Occipital lobe (tissue), 2 donors: ENCODE data around the gene SERPINE1. TPM values are rescaled to one million over a fixed set of nuclear protein-coding genes. Genes with fewer than 3 reads are reported as not detected.
"Not testable (repeated sequence)": the region's sequence is repeated elsewhere in the genome, so short reads cannot be mapped to it uniquely, and the experiment has no call there.

ENCODE experiments used
- DNase-seq: peaks from one replicate; lab custom pipeline; 2025; lab: John Stamatoyannopoulos, UW
- total RNA-seq: library from RNA; depleted of rRNA; stranded (reverse); fragments of >200 nt; gene quantifications from one replicate; pipeline ENCODE4 v1.2.3, GENCODE V29; 2014

The SERPINE1 gene
- total RNA-seq, 1 donor from 2014 or later = 0.78 TPM

DNA sequence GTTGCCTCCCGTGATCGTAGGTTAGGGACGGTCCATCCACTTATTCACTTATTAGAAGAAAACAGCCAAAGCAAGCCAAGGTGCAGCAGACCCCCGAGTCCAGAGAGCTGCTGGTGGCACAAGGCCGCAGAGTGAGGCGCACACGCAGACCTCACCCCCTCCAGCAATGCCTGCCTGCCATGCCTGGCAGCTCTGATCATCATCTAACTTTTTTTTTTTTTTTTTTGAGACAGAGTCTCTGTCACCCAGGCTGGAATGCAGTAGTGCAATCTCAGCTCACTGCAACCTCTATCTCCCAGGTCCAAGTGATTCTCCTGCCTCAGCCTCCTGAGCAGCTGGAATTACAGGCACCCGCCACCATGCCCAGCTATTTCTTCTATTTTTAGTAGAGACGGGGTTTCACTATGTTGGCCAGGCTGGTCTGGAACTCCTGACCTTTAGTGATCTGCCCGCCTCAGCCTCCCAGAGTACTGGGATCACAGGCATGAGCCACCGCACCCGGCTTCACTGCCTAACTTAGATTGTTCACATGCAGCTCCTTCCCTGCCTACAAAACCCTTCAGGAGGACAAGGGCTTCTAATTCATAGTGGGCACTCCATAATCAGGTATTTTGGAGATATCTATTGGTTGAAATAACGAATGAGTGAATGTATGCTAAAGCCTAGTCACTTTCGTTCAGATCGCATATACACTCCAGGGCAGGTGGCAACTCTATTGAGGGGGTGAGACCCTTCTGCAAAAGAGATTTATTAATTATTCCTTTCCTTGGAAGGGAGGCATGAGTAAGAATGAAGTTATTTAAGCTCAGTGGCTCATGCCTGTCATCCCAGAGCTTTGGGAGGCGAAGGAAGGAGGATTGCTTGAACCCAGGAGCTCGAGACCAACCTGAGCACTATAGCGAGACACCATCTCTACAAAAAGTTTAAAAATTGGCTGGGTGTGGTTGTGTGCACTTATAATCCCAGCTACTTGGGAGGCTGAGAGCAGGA is 25.8 kb upstream of the SERPINE1 start:
- no peak for DNase-seq

DNA sequence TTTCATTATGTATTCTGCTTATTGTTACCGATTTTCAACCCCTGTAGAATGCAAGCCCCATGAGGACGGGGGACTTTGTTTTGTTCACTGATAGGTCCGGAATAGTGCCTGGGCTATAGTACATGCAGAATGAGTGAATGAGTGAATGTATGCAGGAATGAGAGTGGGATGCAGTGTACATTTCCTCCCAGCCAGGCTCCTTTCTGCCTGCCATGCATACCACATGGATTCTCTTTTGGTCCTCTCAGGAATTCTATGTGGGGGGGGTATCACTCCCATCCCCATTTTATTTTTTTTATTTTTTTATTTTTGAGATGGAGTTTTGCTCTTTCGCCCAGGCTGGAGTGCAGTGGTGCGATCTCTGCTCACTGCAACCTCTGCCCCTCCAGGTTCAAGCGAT is 24.9 kb upstream of the SERPINE1 start:
- no peak for DNase-seq

DNA sequence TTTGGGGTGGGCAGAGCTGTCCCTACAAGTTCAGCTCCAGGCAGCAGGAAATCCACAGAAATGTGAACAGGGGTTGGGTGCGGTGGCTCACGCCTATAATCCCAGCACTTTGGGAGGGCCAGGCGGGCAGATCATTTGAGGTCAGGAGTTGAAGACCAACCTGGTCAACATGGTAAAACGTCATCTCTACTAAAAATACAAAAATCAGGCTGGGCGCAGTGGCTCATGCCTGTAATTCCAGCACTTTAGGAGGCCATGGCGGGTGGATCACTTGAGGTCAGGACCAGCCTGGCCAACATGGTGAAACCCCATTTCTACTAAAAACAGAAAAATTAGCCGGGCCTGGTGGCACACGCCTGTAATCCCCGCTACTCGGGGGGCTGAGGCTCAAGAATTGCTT is 23.2 kb upstream of the SERPINE1 start:
- DNase-seq = not testable (repeated sequence)

DNA sequence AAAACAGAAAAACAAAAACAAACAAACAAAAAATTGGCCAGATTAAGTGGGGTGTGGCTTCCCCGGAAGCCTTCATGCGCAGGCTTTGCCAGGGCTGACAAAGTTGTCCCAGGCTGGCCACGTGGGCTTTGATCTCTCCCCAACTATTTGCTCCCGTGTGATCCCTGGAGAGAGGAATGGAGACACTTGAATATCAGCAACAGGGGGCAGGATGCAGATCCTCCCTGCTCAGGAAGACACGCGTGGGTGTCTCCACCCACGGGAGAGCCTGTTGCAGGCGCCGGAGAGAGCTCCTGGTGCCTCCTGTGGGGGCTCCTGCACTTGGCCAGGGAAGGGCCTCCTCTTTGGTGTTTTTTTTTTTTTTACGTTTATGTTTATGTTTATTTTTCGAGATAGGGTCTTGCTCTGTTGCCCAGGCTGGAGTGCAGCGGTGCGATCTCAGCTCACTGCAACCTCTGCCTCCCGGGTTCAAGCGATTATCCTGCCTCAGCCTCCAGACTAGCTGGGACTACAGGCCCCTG is 22.7 kb upstream of the SERPINE1 start:
- DNase-seq = no peak

DNA sequence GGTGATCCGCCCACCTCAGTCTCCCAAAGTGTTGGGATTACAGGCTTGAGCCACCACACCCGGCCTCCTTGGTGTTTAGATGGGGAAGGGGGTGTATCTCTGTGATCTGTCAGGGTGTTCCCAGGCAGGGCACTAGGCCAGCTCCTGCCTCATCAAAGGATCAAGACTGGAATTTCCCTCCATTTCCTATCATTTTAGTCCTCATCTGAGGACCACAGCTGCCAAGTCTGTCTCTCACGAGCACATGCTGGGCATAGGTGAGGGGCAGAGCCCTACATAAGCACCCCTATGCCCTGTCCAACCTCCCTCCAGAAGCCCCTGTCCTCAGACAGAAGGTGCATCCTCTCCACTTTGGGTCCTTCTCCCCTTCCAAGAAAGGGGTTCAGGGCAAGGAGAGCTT is 22.1 kb upstream of the SERPINE1 start:
- DNase-seq = no peak

DNA sequence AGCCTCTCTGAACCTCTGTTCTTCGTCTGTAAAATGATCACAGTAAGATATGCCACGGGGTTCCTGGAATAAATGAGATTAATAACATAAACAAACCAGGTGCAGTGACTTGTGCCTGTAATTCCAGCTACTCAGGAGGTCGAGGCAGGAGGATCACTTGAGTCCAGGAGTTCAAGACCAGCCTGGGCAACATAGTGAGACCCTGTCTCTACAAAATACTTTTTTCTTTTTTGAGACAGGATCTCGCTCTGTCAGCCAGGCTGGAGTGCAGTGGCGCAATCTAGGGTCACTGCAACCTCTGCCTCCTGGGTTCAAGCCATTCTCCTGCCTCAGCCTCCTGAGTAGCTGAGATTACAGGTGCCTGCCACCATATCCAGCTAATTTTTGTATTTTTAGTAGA is 21.7 kb upstream of the SERPINE1 start:
- not testable (repeated sequence) for DNase-seq

DNA sequence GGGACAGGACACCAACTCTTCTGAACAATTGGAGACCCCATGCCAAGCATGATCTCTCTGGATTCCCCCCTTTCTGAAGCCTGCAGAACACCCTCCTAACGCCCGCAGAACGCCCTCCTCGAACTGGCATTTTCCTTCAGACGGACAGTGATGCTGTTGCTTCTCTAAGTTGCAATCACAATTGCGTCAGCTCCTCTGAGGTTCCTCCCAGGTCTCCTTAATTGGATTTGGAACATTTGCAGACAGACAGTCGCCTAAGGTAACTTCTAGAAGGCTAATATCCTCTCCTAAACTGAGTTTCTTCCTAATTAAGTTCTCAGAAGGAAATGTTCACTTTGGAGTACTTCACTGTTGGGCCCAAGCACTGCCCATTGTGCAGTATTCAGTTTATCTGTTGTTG is 20.5 kb upstream of the SERPINE1 start:
- DNase-seq = no peak

DNA sequence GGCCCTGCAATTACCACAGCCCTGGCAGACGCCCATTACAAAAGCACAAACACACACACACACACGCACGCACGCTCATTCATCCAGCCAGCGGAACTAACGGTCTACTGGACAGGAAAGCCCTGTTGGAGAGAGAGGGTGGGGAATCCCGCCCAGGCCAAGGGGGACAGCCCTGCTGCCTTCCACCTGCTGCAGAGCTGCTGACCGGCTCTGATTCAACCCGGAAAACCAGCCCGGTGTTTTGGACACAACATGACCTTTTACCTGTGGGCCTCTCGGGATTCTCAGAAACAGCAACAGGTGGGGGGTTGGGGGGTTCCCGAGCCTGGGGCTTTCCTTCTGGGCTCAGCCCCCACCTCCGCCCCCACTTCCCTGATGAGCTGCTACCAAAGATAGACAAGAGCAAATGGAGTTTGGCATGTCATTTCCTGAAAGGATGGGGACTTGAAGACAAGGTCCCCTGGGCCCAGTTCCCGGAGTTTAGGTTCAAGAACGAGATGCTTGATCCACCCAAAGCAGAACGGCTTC is 18.5 kb upstream of the SERPINE1 start:
- no peak for DNase-seq

DNA sequence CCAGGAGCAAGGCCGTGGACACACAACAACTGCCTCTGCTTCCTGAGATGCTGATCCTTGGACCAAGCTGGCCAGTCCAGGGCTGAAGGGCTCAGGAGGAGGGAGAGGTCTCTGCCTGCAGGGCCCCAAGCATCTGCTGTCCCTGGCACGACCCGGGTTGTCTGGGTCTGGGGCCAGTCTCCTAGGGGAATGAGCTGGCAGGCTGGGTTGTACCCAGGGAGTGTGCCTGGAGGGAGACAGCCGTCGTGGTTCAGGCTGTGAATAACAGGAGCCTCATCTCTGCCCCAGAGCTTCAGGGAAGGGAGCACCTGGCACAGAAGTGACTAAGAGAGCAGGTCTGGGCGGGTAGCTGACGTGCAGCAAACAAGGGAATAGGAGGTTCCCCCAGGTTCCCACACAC is 17.9 kb upstream of the SERPINE1 start:
- no peak for DNase-seq

DNA sequence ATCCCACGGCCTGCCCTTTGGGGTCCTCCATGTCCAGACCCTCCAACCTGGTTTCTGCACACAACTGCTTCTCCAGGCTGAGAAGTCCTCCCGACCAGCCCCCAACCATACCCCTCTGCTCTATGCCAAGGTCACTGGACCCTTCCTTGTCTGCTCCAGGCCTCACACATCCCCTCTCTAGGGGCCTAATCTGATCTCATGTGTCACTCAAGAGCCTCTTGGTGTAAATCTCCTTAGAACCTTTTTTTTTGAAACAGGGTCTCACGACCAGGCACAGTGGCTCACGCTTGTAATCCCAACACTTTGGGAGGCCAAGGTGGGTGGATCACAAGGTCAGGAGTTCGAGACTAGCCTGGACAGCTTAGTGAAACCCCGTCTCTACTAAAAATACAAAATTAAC is 17.5 kb upstream of the SERPINE1 start:
- no peak for DNase-seq

DNA sequence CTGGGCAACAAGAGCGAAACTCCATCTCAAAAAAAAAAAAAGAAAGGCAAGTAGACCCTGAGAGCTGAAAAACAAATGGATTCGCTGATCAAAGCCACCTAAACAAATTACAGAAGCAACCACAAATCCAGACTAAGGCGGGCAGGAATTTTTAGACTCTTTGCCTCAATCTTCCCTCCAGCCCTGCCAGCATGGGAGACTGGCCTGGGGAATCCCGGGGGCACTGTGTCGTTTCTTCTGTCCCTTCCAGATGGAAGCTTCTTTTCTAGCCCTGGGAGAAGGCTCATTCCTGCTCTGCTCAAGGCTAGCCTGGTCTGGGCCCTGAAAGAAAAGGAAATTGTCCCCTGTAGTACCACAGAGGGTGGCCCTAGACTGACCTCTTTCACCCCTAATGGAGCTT is 15.6 kb upstream of the SERPINE1 start:
- no peak for DNase-seq

DNA sequence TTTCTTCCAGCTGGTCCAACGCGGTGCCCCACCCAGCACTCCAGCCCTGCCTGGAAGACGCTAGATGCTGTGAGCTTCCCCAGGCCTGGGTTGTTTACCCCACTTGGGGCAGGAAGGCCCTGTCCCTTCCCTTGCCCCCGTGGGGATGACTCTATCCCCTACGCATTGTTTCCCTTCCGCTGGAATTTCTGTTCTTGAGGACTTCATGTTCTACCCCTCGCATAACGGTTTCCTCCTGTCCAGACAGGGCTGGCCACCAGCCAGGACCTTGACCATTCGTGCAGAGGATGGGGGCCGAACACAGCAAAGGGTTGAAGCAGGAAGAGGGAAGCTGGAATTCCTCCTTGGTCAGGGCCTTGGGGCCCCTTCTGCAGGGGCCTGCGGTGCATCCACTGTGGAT is 14.7 kb upstream of the SERPINE1 start:
- no peak for DNase-seq

DNA sequence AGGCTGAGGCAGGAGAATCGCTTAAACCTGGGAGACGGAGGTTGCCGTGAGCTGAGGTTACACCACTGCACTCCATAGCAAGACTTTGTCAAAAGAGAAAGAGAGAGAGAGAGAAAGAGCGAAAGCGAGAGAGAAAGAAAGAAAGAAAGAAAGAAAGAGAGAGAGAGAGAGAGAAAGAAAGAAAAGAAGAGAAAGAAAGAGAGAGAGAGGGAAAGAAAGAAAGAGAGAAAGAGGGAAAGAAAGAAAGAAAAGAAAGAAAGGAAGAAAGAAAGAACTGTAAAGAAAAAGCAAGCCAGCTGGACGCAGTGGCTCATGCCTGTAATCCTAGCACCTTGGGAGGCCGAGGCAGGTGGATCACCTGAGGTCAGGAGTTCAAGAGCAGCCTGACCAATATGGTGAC is 13.8 kb upstream of the SERPINE1 start:
- DNase-seq = not testable (repeated sequence)

DNA sequence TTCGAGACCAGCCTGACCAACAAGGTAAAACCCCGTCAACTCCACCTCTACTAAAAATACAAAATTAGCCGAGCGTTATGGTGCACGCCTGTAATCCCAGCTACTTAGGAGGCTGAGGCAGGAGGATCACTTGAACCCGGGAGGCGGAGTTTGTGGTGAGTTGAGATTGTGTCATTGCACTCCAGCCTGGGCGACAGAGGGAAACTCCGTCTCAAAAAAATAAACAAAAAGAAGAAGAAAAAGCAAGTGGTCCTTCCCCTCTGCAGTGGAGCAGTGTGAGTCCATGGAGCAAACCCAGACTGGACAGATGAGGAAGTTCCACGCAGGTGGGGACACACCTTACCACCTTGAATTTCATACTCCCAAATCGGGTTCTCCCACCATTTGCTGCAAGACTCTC is 13.1 kb upstream of the SERPINE1 start:
- DNase-seq = no peak

DNA sequence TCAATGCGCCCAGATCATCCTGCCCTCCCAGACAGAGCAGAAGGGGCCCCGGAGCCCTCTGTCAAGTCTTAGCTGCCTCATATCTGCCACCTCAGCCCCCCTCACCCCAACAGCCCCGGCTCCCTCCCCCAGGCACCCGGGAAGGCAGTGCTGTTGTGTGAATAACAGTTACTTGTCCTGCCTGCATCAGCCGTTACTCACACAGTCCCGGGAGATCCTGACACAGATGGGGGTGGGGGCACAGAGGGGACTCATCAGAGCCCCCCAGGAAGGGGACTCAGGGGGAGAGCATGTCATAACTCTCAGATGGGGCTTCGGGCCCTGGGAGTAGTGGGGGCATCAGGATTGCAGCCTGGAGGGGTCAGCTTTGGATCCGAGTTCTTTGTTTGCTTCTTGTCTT is 12.4 kb upstream of the SERPINE1 start:
- no peak for DNase-seq

DNA sequence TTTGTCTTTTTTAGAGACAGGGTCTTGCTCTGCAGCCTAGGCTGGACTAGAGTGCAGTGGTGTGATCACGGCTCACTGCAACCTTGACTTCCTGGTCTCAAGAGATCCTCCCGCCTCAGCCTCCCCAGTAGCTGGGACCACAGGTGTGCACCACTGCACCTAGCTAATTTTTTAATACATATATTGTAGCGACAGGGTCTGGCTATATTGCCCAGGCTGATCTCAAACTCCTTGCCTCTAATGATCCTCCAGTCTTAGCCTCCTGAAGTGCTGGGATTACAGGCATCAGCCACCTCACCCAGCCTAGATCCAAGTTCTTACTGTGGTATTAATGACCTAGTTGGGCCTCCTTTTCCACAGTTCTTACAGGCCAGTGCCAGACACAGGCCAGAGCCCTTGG is 11.7 kb upstream of the SERPINE1 start:
- no peak for DNase-seq

DNA sequence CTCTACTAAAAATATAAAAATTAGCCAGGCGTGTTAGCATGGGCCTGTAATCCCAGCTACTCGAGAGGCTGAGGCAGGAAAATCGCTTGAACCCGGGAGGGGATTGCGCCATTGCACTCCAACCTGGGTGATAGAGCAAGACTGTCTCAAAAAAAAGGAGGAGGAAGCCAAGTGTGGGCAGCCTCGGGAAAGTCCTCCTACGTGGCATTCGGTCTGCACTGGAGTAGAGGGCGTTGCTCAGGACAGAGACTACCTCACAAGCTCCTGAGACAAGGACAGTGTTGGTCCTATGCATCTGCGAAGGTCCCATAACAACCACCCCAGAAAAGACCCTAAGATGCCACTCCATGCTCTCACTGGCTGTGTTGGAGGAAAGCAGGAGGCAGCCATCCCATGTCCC is 10.0 kb upstream of the SERPINE1 start:
- no peak for DNase-seq

DNA sequence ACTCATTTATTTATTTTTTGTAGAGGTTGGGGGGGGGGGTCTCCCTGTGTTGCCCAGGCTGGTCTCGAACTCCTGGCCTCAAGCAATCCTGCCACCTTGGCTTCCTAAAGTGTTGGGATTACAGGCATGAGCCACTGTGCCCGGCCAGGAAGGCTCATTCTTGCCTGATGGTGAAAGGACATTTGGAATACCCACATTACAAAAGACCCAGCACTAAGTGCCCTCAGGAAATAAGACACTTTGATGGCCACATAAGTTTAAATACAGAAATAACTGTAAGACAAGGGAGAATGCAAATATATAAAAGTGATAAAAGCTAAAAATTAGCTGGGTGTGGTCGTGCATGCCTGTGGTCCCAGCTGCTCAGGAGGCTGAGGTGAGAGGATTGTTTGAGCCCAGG is 8.0 kb upstream of the SERPINE1 start:
- no peak for DNase-seq

DNA sequence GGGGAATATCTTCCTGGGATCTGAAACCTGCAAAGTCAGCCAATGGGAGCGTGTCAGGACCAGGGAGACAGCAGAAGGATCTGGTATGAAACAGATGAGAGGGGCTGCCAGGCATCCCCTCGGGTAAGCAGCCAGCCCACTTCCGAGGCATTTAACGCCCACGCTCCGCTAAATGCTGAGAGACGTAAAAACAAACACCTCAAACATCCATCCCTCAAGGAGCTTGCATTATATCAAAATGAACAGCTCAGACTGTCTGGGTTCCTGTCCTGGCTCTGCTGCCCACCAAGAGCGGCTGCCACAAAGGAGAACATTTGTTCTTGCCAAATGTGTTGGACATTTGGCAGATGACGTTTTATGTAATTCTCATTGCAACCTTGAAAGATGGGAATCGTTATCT is 7.0 kb upstream of the SERPINE1 start:
- no peak for DNase-seq

DNA sequence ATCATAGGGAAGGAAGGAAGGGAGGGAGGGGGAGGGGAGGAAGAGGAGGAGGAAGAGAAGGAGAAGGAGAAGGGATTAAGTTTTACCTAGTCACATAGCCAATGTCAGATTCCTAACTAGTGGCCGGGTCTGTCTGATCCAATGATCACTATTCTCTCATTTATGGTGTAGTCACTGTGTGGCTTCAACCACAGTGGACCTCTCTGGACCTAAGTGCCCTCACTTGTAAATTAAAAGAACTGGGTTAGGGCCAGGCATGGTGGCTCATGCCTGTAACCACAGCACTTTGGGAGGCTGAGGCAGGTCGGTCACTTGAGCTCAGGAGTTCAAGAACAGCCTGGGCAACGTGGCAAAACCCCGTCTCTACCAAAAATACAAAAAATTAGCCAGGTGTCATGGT is 6.6 kb upstream of the SERPINE1 start:
- no peak for DNase-seq

DNA sequence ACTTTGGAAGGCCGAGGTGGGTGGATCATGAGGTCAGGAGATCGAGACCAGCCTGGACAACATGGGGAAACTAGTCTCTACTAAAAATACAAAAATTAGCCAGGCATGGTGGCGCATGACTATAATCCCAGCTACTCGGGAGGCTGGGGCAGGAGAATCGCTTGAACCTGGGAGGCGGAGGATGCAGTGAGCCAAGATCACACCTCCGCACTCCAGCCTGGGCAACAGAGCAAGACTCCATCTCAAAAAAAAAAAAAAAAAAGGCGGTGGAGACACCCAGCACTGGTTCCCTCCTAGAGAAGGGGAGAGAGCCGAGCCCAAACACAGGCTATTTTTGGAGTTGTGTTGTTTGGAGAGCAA is 5.3 kb upstream of the SERPINE1 start:
- DNase-seq = not testable (repeated sequence)

DNA sequence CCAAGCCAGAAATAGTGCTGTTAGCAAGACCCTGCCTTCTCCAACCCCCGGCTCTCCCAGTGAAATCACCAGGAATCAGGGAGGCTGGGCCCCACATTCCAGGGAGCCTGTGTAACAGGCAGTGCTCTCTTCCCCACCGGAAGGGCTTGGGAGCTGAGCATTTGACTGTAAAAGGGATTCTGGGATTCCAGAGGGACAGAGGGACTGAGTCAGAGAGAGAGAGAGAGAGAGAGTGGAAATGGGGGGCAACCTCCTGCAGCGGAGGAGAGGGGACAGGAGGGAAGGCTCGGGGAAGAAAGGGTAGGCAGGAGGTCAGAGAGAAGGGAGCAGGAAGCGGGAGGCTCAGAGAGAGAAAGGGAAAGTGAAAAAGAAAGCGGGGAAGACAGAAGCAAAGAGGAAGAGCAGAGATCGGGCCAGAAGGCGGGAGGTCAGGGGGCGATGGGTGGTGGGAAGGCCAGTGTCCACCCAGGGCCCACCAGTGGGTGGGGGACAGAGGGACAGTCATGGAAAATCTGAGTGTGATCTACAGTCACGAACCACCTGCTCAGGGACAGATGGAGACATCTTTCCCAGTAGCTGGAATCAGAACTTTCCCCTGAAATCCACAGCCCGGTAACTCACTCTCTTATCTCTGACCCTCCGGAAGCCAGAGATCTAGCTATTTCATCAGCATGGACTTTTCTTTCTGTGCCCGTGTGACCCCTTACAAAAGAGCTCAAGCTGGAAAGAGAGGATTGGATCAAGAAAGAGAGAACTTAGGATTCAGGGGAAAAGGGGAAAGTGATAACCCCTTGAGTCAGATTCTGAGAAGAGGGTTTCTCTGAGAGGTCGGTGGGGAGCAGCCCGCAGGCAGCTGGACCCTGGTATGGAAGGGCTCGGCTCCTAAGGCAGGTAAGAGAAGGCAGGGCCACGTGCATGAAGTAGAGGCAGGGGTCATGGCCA is 4.6 kb upstream of the SERPINE1 start:
- peak; percentile 33 for DNase-seq
